A549 (cell line): Measurements from ENCODE around the gene CD70.
A peak's percentile ranks its signal among the peaks of the same experiment; 100 is the strongest.

ENCODE experiments used
- CTCF ChIP-seq: fragments of >200 bp; sonication (Bioruptor Twin); formaldehyde crosslinking; IDR thresholded peaks from 3 replicates; pipeline ENCODE4 v1.5.1; 2016
- EP300 ChIP-seq, 2 experiments: fragments of >200 bp; sonication (Bioruptor Twin); formaldehyde crosslinking; IDR thresholded peaks; 2 replicates in 1 of 2; 3 replicates in 1 of 2; pipeline ENCODE4 v1.6.1; 2016 to 2017
- FOSL2 ChIP-seq, 2 experiments: fragments of 450-650 bp in 1 of 2; fragments of >200 bp in 1 of 2; sonication (Bioruptor Twin) in 1 of 2; formaldehyde crosslinking; IDR thresholded peaks; 2 replicates each; pipeline versions ENCODE4 v1.5.0 to v1.6.1; 2016 to 2020; ENCODE audit warnings: mild to moderate bottlenecking in 1 of 2, moderate library complexity in 1 of 2
- KDM5A ChIP-seq: fragments of 200-600 bp; sonication (generic); IDR thresholded peaks from 2 replicates; pipeline ENCODE4 v1.6.1; 2016; ENCODE audit warnings: antibody characterized with exemption, mild to moderate bottlenecking
- NFE2L2 ChIP-seq: fragments of 150-350 bp; conservative IDR thresholded peaks from 2 replicates; pipeline ENCODE4 v1.6.1; 2014; ENCODE audit warnings: low read length
- PHF8 ChIP-seq: fragments of 200-600 bp; sonication (generic); IDR thresholded peaks from 2 replicates; pipeline ENCODE4 v1.6.1; 2016; ENCODE audit warnings: low read depth, mild to moderate bottlenecking, antibody characterized with exemption, moderate library complexity, borderline replicate concordance
- POLR2A ChIP-seq: IDR thresholded peaks from 2 replicates; pipeline ENCODE4 v1.6.1; 2012; ENCODE audit warnings: mild to moderate bottlenecking, low read length
- RCOR1 ChIP-seq: fragments of 150-350 bp; IDR thresholded peaks from 2 replicates; pipeline ENCODE4 v1.6.1; 2014; ENCODE audit warnings: antibody characterized with exemption, low read length, low read depth
- REST ChIP-seq: fragments of 200-600 bp; sonication (generic); IDR thresholded peaks from 2 replicates; pipeline ENCODE4 v1.6.1; 2016; ENCODE audit warnings: antibody characterized with exemption, mild to moderate bottlenecking, moderate library complexity
- RFX5 ChIP-seq: fragments of 450-650 bp; IDR thresholded peaks from 2 replicates; pipeline ENCODE4 v1.7.1; 2014; ENCODE audit warnings: antibody characterized with exemption, mild to moderate bottlenecking, moderate library complexity
- SREBF2 ChIP-seq: fragments of 450-650 bp; IDR thresholded peaks from 2 replicates; pipeline ENCODE4 v1.6.1; 2014; ENCODE audit warnings: mild to moderate bottlenecking, moderate library complexity
- USF2 ChIP-seq: fragments of 450-650 bp; IDR thresholded peaks from 2 replicates; pipeline ENCODE4 v1.6.1; 2014; ENCODE audit warnings: antibody characterized with exemption
- TF ChIP-seq, protein P1 (sequence below): fragments of 250-450 bp; sonication (Bioruptor Pico); IDR thresholded peaks from 2 replicates; pipeline ENCODE4 v1.5.0; 2021; ENCODE audit warnings: mild to moderate bottlenecking, moderate library complexity, borderline replicate concordance

DNA sequence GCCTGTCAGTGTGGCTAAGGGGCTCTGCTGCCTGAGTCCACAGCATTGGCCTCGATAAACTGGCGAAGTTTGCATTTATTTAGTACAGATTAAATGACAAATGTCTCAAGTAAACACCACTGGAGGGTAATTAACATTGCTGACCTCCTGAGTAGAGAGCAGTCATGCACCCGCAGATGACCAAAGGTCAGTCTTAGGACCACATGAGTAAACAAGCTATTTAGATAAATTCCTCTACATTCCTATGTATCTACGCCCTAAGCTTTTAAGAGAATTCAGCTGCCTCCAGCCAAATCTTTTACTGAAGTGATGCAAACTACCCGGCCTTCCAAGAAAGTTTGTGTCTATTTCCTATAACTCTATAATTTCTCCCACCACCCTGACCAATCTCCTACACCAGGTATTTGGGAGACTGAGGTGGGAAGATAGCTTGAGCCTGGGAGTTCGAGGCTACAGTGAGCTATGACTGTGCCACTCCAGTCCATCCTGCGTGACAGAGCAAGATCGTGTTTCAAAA lies 22.9 kb downstream of the CD70 start:
- TF ChIP-seq FOSL2 (IDR thresholded peaks at IDR 0.05) (no peak), FOSL2 (CRISPR knock-in tag; IDR thresholded peaks at IDR 0.05) (0 out of 2 replicates have a peak, but pooled peaks have one; percentile 27), CTCF (no peak), SREBF2 (no peak), RFX5 (no peak), RCOR1 (no peak), NFE2L2 (no peak), POLR2A (no peak), KDM5A (no peak), PHF8 (no peak), USF2 (no peak), EP300 (IDR thresholded peaks at IDR 0.05) (peak in 1 of 2 experiments; percentile 49; a peak in 1 of 5 replicates), REST (no peak)
- TF ChIP-seq, protein P1, sequence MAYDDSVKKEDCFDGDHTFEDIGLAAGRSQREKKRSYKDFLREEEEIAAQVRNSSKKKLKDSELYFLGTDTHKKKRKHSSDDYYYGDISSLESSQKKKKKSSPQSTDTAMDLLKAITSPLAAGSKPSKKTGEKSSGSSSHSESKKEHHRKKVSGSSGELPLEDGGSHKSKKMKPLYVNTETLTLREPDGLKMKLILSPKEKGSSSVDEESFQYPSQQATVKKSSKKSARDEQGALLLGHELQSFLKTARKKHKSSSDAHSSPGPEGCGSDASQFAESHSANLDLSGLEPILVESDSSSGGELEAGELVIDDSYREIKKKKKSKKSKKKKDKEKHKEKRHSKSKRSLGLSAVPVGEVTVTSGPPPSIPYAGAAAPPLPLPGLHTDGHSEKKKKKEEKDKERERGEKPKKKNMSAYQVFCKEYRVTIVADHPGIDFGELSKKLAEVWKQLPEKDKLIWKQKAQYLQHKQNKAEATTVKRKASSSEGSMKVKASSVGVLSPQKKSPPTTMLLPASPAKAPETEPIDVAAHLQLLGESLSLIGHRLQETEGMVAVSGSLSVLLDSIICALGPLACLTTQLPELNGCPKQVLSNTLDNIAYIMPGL (CRISPR knock-in tag), result no peak
